ENCODE measurements around the gene CTNNA1.

CTNNA1 gene

GRCh38 chr5:138903130-138903775 lies 150.0 kb downstream of the CTNNA1 start:
- no peaks in the 10 kb centered on the region for H3K27me3 ChIP-seq (ENCODE audit: low read length)
- no peaks in the 10 kb centered on the region for H3K36me3 ChIP-seq (ENCODE audit: low read length)
- no peaks in the 10 kb centered on the region for H4K20me1 ChIP-seq (ENCODE audit: low read depth, low read length)
- H3K9me3 ChIP-seq (ENCODE audit: insufficient read depth, low read length) = no peaks in the 10 kb centered on the region
- no peak overlapping the region for H2AFZ ChIP-seq (ENCODE audit: low read depth, low read length, severe bottlenecking)
- H3K9me2 ChIP-seq (replicated peaks; ENCODE audit: insufficient read depth, low read length) = no peaks in the 10 kb centered on the region
- no peak overlapping the region for H3K4me3 ChIP-seq (ENCODE audit: insufficient read depth, low read length, poor library complexity, severe bottlenecking)
- no peaks in the 10 kb centered on the region for H3K79me2 ChIP-seq (ENCODE audit: insufficient read depth, low read length)
- H3K9ac ChIP-seq (ENCODE audit: low read length) = no peak overlapping the region
- H3K4me2 ChIP-seq (ENCODE audit: low read depth, low read length, poor library complexity, severe bottlenecking) = no peak overlapping the region
- H3K27ac ChIP-seq (ENCODE audit: low read depth, low read length) = no peak overlapping the region
- no peaks in the 10 kb centered on the region for H3F3A ChIP-seq (ENCODE audit: insufficient read depth)
- no peak for TF ChIP-seq CTCF (IDR thresholded peaks at IDR 0.05; ENCODE audit: insufficient read depth, low read length, poor library complexity, severe bottlenecking)
- no peak for TF ChIP-seq EZH2phosphoT487 (conservative IDR thresholded peaks at IDR 0.05; ENCODE audit: low read length)

GRCh38 chr5:138905541-138905940 lies 152.3 kb downstream of the CTNNA1 start:
- no peak overlapping the region for H2AFZ ChIP-seq (ENCODE audit: low read depth, low read length, severe bottlenecking)

GRCh38 chr5:138909734-138910133 lies 156.5 kb downstream of the CTNNA1 start:
- Histone ChIP-seq H3K4me3 (ENCODE audit: insufficient read depth, low read length, poor library complexity, severe bottlenecking) (no peak overlapping the region), H3K9ac (ENCODE audit: low read length) (no peak overlapping the region), H2AFZ (ENCODE audit: low read depth, low read length, severe bottlenecking) (no peak overlapping the region), H3K27ac (ENCODE audit: low read depth, low read length) (no peak overlapping the region), H3K9me2 (replicated peaks; ENCODE audit: insufficient read depth, low read length) (no peaks in the 10 kb centered on the region), H3K36me3 (ENCODE audit: low read length) (no peaks in the 10 kb centered on the region), H3K4me2 (ENCODE audit: low read depth, low read length, poor library complexity, severe bottlenecking) (no peak overlapping the region), H4K20me1 (ENCODE audit: low read depth, low read length) (no peaks in the 10 kb centered on the region), H3K79me2 (ENCODE audit: insufficient read depth, low read length) (no peaks in the 10 kb centered on the region), H3F3A (ENCODE audit: insufficient read depth) (no peaks in the 10 kb centered on the region), H3K27me3 (ENCODE audit: low read length) (no peaks in the 10 kb centered on the region), H3K9me3 (ENCODE audit: insufficient read depth, low read length) (no peaks in the 10 kb centered on the region)
- no peak for TF ChIP-seq CTCF (IDR thresholded peaks at IDR 0.05; ENCODE audit: insufficient read depth, low read length, poor library complexity, severe bottlenecking)
- TF ChIP-seq EZH2phosphoT487 (conservative IDR thresholded peaks at IDR 0.05; ENCODE audit: low read length) = no peak

More at GRCh38 chr5:138905541-138905940, 152.3 kb downstream of the CTNNA1 start:
- Histone ChIP-seq H3K27ac (ENCODE audit: low read depth, low read length) (no peak overlapping the region), H3K36me3 (ENCODE audit: low read length) (no peaks in the 10 kb centered on the region), H3K79me2 (ENCODE audit: insufficient read depth, low read length) (no peaks in the 10 kb centered on the region), H3F3A (ENCODE audit: insufficient read depth) (no peaks in the 10 kb centered on the region), H3K9me2 (replicated peaks; ENCODE audit: insufficient read depth, low read length) (no peaks in the 10 kb centered on the region), H3K9ac (ENCODE audit: low read length) (no peak overlapping the region), H3K4me2 (ENCODE audit: low read depth, low read length, poor library complexity, severe bottlenecking) (no peak overlapping the region), H3K27me3 (ENCODE audit: low read length) (no peaks in the 10 kb centered on the region), H3K9me3 (ENCODE audit: insufficient read depth, low read length) (no peaks in the 10 kb centered on the region), H3K4me3 (ENCODE audit: insufficient read depth, low read length, poor library complexity, severe bottlenecking) (no peak overlapping the region), H4K20me1 (ENCODE audit: low read depth, low read length) (no peaks in the 10 kb centered on the region)
- TF ChIP-seq CTCF (IDR thresholded peaks at IDR 0.05; ENCODE audit: insufficient read depth, low read length, poor library complexity, severe bottlenecking) = no peak
- TF ChIP-seq EZH2phosphoT487 (conservative IDR thresholded peaks at IDR 0.05; ENCODE audit: low read length) = no peak

Measured in SU-DHL-6 (cell line).